Astrocyte (in vitro differentiated cells and primary cell): ENCODE data around the gene FLT1.

Experiments
- EZH2 ChIP-seq: IDR thresholded peaks from 2 replicates; pipeline ENCODE4 v1.6.1; 2012; ENCODE audit warnings: mild to moderate bottlenecking, low read length, inconsistent platforms; ENCODE audit not compliant: insufficient read depth
- TF ChIP-seq, protein P1 (sequence below): IDR thresholded peaks from 2 replicates; pipeline ENCODE4 v1.5.1; 2011; ENCODE audit warnings: low read depth, mild to moderate bottlenecking, inconsistent platforms, low read length, moderate library complexity; ENCODE audit not compliant: insufficient read depth

DNA sequence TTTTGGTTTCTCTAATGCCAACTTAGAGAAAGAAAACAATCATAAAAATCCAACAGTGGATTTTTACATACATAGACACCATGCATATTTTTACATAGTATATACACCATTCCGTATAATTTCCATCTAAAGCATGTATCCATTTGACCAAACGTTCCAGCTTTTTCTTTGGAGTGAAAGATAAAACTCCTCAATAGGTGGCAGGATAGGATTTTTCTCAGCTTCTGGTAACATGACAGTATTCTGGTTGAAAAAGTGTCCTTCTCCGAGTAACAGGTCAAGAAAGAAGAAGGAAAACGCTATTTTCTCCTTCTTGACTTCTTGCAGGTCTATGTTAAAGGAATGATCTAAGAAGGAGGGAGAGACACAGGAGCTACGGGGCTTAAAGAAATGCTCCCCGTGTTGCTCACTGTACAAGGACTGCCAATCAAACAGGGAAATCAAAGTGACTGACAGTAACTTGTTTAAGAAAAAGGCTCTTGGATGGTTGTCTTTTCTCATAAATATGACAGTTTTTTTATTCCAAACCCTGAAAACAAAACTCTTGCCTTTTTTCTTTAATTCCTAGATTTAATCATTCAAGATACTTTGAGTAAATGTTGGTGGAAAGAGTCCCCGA, 11.5 kb downstream of the FLT1 start:
- TF ChIP-seq, protein P1, sequence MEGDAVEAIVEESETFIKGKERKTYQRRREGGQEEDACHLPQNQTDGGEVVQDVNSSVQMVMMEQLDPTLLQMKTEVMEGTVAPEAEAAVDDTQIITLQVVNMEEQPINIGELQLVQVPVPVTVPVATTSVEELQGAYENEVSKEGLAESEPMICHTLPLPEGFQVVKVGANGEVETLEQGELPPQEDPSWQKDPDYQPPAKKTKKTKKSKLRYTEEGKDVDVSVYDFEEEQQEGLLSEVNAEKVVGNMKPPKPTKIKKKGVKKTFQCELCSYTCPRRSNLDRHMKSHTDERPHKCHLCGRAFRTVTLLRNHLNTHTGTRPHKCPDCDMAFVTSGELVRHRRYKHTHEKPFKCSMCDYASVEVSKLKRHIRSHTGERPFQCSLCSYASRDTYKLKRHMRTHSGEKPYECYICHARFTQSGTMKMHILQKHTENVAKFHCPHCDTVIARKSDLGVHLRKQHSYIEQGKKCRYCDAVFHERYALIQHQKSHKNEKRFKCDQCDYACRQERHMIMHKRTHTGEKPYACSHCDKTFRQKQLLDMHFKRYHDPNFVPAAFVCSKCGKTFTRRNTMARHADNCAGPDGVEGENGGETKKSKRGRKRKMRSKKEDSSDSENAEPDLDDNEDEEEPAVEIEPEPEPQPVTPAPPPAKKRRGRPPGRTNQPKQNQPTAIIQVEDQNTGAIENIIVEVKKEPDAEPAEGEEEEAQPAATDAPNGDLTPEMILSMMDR = no peak
- no peak for TF ChIP-seq EZH2
